ENCODE data around the gene CXCR4. TPM values are rescaled to one million over a fixed set of nuclear protein-coding genes. Genes with fewer than 3 reads are reported as not detected.

CXCR4 gene
- total and polyA plus RNA-seq, 11 donors, result 1.1 to 21.3 (median 3.7) TPM

DNA sequence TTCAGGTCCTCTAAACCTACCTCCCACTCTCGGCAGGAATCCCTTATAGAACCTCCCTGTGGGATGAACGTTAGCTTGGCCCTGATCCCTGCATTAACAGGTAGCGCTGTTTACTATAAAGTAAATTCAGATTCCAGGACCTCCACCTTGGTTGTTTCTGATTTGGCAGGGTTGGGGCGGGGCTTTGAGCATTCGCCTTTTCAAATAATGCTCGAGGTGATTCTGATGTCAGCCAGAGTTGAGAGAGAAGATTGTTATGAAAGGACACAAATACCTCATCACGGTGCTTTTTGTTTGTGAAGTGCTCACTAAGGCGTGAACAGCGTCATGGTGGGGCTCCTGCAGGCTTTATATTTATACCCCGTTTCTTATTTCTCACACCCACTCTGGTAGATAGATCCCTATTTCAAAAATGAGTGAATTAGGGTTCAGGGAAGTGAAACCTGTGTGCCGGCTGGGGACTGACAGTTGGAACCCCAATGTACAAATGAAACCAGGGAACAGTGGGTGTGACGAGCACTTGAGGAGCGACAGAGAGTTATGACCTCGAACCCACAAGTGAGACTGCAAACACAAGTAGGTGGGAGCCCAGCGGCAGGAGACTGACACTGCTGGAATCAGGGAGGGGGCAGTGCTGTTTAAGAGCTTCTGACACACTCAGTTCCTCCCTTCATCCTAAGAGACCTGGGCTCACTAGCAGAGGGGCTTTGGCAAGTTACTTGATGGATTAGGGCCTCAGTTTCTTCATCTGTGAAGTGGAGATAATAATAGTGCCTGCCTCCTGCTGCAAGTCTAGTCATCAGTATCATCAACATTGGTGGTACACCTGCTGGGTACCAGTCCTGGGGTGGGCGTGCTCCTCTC, 14.2 kb upstream of the CXCR4 start:
- Histone ChIP-seq H3K27ac (peak overlapping the region in 1 of 12 donors; percentile 87), H3K9me3 (no peaks in the 10 kb centered on the region), H3K4me3 (peak overlapping the region in 1 of 12 donors; percentile 17), H3K4me1 (peaks cover 0 to 64% (median 0%) of the 10 kb centered on the region in 12 donors), H3K27me3 (no peaks in the 10 kb centered on the region), H3K36me3 (no peaks in the 10 kb centered on the region)
- ATAC-seq (peak in 2 of 4 donors; percentile 28 to 31), DNase-seq (no peak)
- 68 to 81% (median 78%) methylated on average over 16 of the region's 16 CpGs for WGBS, 4 donors
- TF ChIP-seq, protein P1, sequence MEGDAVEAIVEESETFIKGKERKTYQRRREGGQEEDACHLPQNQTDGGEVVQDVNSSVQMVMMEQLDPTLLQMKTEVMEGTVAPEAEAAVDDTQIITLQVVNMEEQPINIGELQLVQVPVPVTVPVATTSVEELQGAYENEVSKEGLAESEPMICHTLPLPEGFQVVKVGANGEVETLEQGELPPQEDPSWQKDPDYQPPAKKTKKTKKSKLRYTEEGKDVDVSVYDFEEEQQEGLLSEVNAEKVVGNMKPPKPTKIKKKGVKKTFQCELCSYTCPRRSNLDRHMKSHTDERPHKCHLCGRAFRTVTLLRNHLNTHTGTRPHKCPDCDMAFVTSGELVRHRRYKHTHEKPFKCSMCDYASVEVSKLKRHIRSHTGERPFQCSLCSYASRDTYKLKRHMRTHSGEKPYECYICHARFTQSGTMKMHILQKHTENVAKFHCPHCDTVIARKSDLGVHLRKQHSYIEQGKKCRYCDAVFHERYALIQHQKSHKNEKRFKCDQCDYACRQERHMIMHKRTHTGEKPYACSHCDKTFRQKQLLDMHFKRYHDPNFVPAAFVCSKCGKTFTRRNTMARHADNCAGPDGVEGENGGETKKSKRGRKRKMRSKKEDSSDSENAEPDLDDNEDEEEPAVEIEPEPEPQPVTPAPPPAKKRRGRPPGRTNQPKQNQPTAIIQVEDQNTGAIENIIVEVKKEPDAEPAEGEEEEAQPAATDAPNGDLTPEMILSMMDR (IDR thresholded peaks at IDR 0.05), result no peak
- no peak for TF ChIP-seq POLR2A (IDR thresholded peaks at IDR 0.05)
- intact Hi-C loops (cut with DNase I), result no loop called here

DNA sequence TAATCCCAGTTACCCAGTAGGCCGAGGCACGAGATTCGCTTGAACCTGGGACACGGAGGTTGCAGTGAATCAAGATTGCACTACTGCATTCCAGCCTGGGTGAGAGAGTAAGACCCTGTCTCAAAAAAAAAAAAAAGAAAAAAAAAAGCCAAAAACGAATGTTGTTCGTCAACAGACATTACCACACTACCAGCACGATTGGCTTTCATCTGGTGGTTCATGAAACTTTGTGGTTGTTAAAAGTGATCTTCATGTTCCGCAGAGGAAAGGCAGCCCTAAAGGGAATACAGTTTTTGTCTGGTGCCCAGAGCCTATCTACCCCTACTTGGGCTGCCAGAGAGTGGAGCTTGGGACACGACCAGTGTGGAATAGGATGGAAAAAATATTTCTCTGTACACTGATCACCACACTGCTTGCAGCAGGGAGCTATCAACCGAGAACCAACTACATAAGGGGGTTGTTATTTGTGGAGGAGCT, 13.6 kb upstream of the CXCR4 start:
- intact Hi-C loops (cut with DNase I), result no loop called here
- Histone ChIP-seq H3K9me3 (no peaks in the 10 kb centered on the region), H3K27ac (peak overlapping the region in 1 of 12 donors; percentile 87), H3K36me3 (no peaks in the 10 kb centered on the region), H3K27me3 (no peaks in the 10 kb centered on the region), H3K4me1 (peaks cover 0 to 61% (median 0%) of the 10 kb centered on the region in 12 donors), H3K4me3 (peak overlapping the region in 1 of 12 donors; percentile 12)
- TF ChIP-seq, protein P1 (IDR thresholded peaks at IDR 0.05), result no peak
- TF ChIP-seq POLR2A (IDR thresholded peaks at IDR 0.05), result no peak
- no peak for ATAC-seq
- WGBS, 4 donors, result 84 to 92% (median 89%) methylated on average over 10 of the region's 10 CpGs
- DNase-seq, result no peak

- DNase-seq (no peak), ATAC-seq (no peak)
- Histone ChIP-seq H3K9me3 (no peaks in the 10 kb centered on the region), H3K4me1 (peaks cover 0 to 55% (median 4%) of the 10 kb centered on the region in 12 donors), H3K27ac (peak overlapping the region in 1 of 12 donors; percentile 74), H3K4me3 (no peak overlapping the region), H3K27me3 (peaks cover 0 to 6% (median 0%) of the 10 kb centered on the region in 9 donors), H3K36me3 (no peaks in the 10 kb centered on the region)
- TF ChIP-seq POLR2A (IDR thresholded peaks at IDR 0.05), result no peak
- TF ChIP-seq, protein P1 (IDR thresholded peaks at IDR 0.05), result no peak
- WGBS, 4 donors, result 98 to 100% (median 98%) methylated on average over 1 of the region's 1 CpG
- intact Hi-C loops (cut with DNase I), result no loop called here
Observed at GRCh38 chr2:136130511-136130910, 12.6 kb upstream of the CXCR4 start.

DNA sequence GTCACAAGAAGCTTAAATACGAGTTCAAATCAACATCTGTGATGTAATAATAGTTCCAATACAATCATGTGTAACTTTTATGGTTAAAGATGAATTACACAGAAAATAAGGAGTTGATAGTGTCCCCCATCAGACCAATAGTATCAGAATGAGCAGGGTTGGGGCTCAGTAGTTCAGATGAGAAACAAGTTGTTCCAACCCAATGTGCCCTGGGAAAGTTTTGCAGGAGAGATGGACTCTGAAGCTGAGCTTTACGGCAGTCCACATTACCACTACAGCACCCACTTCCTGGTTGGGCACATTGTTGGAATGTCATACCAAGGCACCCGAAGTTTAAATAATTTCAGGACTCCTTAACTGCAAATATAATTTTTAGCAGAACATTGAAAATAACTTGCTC, 12.1 kb upstream of the CXCR4 start:
- Histone ChIP-seq H3K27me3 (peaks cover 0 to 6% (median 0%) of the 10 kb centered on the region in 9 donors), H3K27ac (peak overlapping the region in 1 of 12 donors; percentile 74), H3K4me3 (no peak overlapping the region), H3K9me3 (no peaks in the 10 kb centered on the region), H3K4me1 (peaks cover 0 to 55% (median 4%) of the 10 kb centered on the region in 12 donors), H3K36me3 (no peaks in the 10 kb centered on the region)
- no peak for TF ChIP-seq POLR2A (IDR thresholded peaks at IDR 0.05)
- TF ChIP-seq, protein P1 (IDR thresholded peaks at IDR 0.05), result no peak
- intact Hi-C loops (cut with DNase I), result no loop called here
- no peak for DNase-seq
- no peak for ATAC-seq
- WGBS, 4 donors, result 75 to 88% (median 77%) methylated on average over 3 of the region's 3 CpGs
